Caco-2 (cell line): ENCODE measurements around the gene MCTP1. TPM values are rescaled to one million over a fixed set of nuclear protein-coding genes. Genes with fewer than 3 reads are reported as not detected.

Experiments used
- BruUV-seq: library from RNA; stranded (reverse); fragments of 400-500 nt; replicated peaks from 2 replicates; lab custom pipeline; 2021; lab: Mats Ljungman, UMichigan
- CTCF ChIA-PET: fragments of 300-600 bp; sonication (Branson Sonifier 250); formaldehyde crosslinking; loops from one replicate; lab custom pipeline; 2022; ENCODE audit warnings: antibody characterized with exemption; lab: Charles Lee
- POLR2A ChIA-PET: fragments of 300-600 bp; sonication (Branson Sonifier 250); formaldehyde crosslinking; loops from one replicate; lab custom pipeline; 2022; ENCODE audit warnings: antibody characterized with exemption; lab: Charles Lee
- DNase-seq, 2 experiments: peaks; one replicate each; pipeline versions ENCODE4 v3.0.0 to v3.0.0-alpha.2; 2020 to 2022
- H3K27me3 ChIP-seq: replicated peaks from 2 replicates; pipeline ENCODE4 v1.6.0; 2011; ENCODE audit warnings: low read length; ENCODE audit not compliant: control insufficient read depth, insufficient read depth
- H3K36me3 ChIP-seq: 2 replicates; pipeline ENCODE4 v1.5.1; 2011; ENCODE audit warnings: low read length; ENCODE audit not compliant: control insufficient read depth, insufficient read depth
- H3K4me1 ChIP-seq: fragments of 250-450 bp; sonication (Bioruptor Pico); 2 replicates; pipeline ENCODE4 v1.5.1; 2020; ENCODE audit warnings: mild to moderate bottlenecking
- H3K4me3 ChIP-seq: 2 replicates; pipeline ENCODE4 v1.5.1; 2011; ENCODE audit warnings: low read depth, mild to moderate bottlenecking, control low read depth, low read length
- H3K9me3 ChIP-seq: fragments of 250-450 bp; sonication (Bioruptor Pico); 2 replicates; pipeline ENCODE4 v1.5.1; 2020; ENCODE audit warnings: mild to moderate bottlenecking, moderate library complexity
- H3K27ac Mint-ChIP-seq: one replicate; pipeline ENCODE4 v1.8.0; 2022; ENCODE audit warnings: mixed read lengths; ENCODE audit not compliant: unreplicated experiment
- H3K27me3 Mint-ChIP-seq: one replicate; pipeline ENCODE4 v1.8.0; 2022; ENCODE audit warnings: mixed read lengths; ENCODE audit not compliant: insufficient read depth, unreplicated experiment
- H3K36me3 Mint-ChIP-seq: one replicate; pipeline ENCODE4 v1.8.0; 2022; ENCODE audit warnings: mild to moderate bottlenecking, mixed read lengths; ENCODE audit not compliant: insufficient read depth, unreplicated experiment
- H3K4me1 Mint-ChIP-seq: one replicate; pipeline ENCODE4 v1.8.0; 2022; ENCODE audit warnings: low read depth, mixed read lengths; ENCODE audit not compliant: unreplicated experiment
- H3K4me3 Mint-ChIP-seq: one replicate; pipeline ENCODE4 v1.8.0; 2022; ENCODE audit warnings: mild to moderate bottlenecking, moderate library complexity, mixed read lengths; ENCODE audit not compliant: unreplicated experiment
- H3K9me3 Mint-ChIP-seq: one replicate; pipeline ENCODE4 v1.8.0; 2022; ENCODE audit warnings: mixed read lengths; ENCODE audit not compliant: unreplicated experiment
- CTCF ChIP-seq, 2 experiments: fragments of 200-600 bp in 1 of 2; IDR thresholded peaks; 1 replicate in 1 of 2; 2 replicates in 1 of 2; pipeline versions ENCODE4 v1.5.1 to v1.8.0; 2011 to 2022; ENCODE audit warnings: antibody characterized with exemption in 1 of 2, control low read depth in 1 of 2, inconsistent platforms in 1 of 2, low read depth in 1 of 2, low read length in 1 of 2, mild to moderate bottlenecking in 1 of 2, moderate library complexity in 1 of 2; ENCODE audit not compliant: insufficient read depth in 1 of 2, severe bottlenecking in 1 of 2, unreplicated experiment in 1 of 2
- intact Hi-C: fragments of 100-400 bp; cut with micrococcal nuclease; formaldehyde crosslinking; loops from one replicate; pipeline ENCODE4 v1.10.0; 2022; ENCODE audit not compliant: unreplicated experiment
- total RNA-seq: library from RNA; stranded (reverse); gene quantifications from 2 replicates; pipeline ENCODE4 v1.2.3, GENCODE V29; 2022

The MCTP1 gene
- total RNA-seq, 1 experiment from 2014 or later, result 3.2 TPM

GRCh38 chr5:94702729-94703128 lies 582.2 kb downstream of the MCTP1 start:
- POLR2A ChIA-PET, result no interaction called here
- Mint-ChIP-seq H3K9me3 (no peaks in the 10 kb centered on the region), H3K4me1 (peaks cover 9% of the 10 kb centered on the region), H3K4me3 (no peak overlapping the region), H3K27ac (no peak overlapping the region), H3K27me3 (no peaks in the 10 kb centered on the region), H3K36me3 (no peaks in the 10 kb centered on the region)
- intact Hi-C loops, result no loop called here
- H3K27me3 ChIP-seq, result no peaks in the 10 kb centered on the region
- H3K9me3 ChIP-seq, result no peaks in the 10 kb centered on the region
- no peak for DNase-seq
- H3K4me1 ChIP-seq, result no peaks in the 10 kb centered on the region
- no TSS peak for BruUV-seq
- TF ChIP-seq CTCF (IDR thresholded peaks at IDR 0.05; ENCODE audit: insufficient read depth in 1 of 2, low read depth in 1 of 2, low read length in 1 of 2, severe bottlenecking in 1 of 2, unreplicated experiment in 1 of 2), result no peak
- CTCF ChIA-PET, result interaction anchor here (1.7 kb wide), 1 partner anchor 35 kb away, joined by 5 read pairs; no protein-coding TSS in a partner anchor
- no peaks in the 10 kb centered on the region for H3K36me3 ChIP-seq
- H3K4me3 ChIP-seq, result no peak overlapping the region

GRCh38 chr5:94700592-94700991 lies 584.3 kb downstream of the MCTP1 start:
- Histone ChIP-seq H3K9me3 (no peaks in the 10 kb centered on the region), H3K4me1 (no peaks in the 10 kb centered on the region), H3K36me3 (no peaks in the 10 kb centered on the region), H3K4me3 (no peak overlapping the region), H3K27me3 (no peaks in the 10 kb centered on the region)
- Mint-ChIP-seq H3K9me3 (no peaks in the 10 kb centered on the region), H3K27ac (no peak overlapping the region), H3K4me3 (no peak overlapping the region), H3K4me1 (no peaks in the 10 kb centered on the region), H3K36me3 (no peaks in the 10 kb centered on the region), H3K27me3 (no peaks in the 10 kb centered on the region)
- no TSS peak for BruUV-seq
- TF ChIP-seq CTCF (IDR thresholded peaks at IDR 0.05; ENCODE audit: insufficient read depth in 1 of 2, low read depth in 1 of 2, low read length in 1 of 2, severe bottlenecking in 1 of 2, unreplicated experiment in 1 of 2), result no peak
- intact Hi-C loops, result no loop called here
- CTCF ChIA-PET, result no interaction called here
- no peak for DNase-seq
- POLR2A ChIA-PET, result no interaction called here

GRCh38 chr5:94699562-94699961 lies 585.3 kb downstream of the MCTP1 start:
- H3K9me3 ChIP-seq, result no peaks in the 10 kb centered on the region
- BruUV-seq, result no TSS peak
- Mint-ChIP-seq H3K27ac (no peak overlapping the region), H3K27me3 (no peaks in the 10 kb centered on the region), H3K36me3 (no peaks in the 10 kb centered on the region), H3K4me1 (no peaks in the 10 kb centered on the region), H3K9me3 (no peaks in the 10 kb centered on the region), H3K4me3 (no peak overlapping the region)
- ChIA-PET CTCF (no interaction called here), POLR2A (no interaction called here)
- no peak for TF ChIP-seq CTCF (IDR thresholded peaks at IDR 0.05; ENCODE audit: insufficient read depth in 1 of 2, low read depth in 1 of 2, low read length in 1 of 2, severe bottlenecking in 1 of 2, unreplicated experiment in 1 of 2)
- no peak overlapping the region for H3K4me3 ChIP-seq
- intact Hi-C loops, result no loop called here
- no peak for DNase-seq
- H3K27me3 ChIP-seq, result no peaks in the 10 kb centered on the region
- H3K36me3 ChIP-seq, result no peaks in the 10 kb centered on the region; the same call in 1 of the 2 replicates
- no peaks in the 10 kb centered on the region for H3K4me1 ChIP-seq
